ENCODE results near the gene TMEM132C. TPM values are rescaled to one million over a fixed set of nuclear protein-coding genes. Genes with fewer than 3 reads are reported as not detected.

The TMEM132C gene
- total RNA-seq, 1 experiment from 2014 or later: not detected

DNA sequence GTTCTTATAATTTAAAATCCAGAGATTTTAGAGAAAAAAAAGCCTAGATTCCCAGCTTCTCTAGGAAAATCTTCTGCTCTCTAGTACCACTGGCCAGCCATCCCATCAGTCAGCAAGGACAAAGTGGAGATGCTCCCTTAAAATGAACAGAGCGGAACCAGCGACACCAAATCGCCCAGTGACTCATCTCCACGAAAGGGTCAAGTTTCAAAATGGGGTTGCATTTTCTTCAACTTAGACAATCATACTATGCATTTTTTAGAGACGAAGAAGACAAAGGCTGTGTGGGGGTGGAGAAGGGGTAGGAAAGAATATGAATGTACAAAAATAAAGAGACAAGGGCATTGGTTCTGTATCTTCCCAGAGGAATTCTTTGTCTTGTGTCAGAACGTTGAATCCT, 344.8 kb downstream of the TMEM132C start (continued):
- TF ChIP-seq, protein P1, sequence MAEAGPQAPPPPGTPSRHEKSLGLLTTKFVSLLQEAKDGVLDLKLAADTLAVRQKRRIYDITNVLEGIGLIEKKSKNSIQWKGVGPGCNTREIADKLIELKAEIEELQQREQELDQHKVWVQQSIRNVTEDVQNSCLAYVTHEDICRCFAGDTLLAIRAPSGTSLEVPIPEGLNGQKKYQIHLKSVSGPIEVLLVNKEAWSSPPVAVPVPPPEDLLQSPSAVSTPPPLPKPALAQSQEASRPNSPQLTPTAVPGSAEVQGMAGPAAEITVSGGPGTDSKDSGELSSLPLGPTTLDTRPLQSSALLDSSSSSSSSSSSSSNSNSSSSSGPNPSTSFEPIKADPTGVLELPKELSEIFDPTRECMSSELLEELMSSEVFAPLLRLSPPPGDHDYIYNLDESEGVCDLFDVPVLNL (CRISPR knock-in tag; IDR thresholded peaks at IDR 0.05; ENCODE audit: borderline replicate concordance, low read depth): no peak
- no peak for TF ChIP-seq ZNF423 (CRISPR knock-in tag; IDR thresholded peaks at IDR 0.05)

DNA sequence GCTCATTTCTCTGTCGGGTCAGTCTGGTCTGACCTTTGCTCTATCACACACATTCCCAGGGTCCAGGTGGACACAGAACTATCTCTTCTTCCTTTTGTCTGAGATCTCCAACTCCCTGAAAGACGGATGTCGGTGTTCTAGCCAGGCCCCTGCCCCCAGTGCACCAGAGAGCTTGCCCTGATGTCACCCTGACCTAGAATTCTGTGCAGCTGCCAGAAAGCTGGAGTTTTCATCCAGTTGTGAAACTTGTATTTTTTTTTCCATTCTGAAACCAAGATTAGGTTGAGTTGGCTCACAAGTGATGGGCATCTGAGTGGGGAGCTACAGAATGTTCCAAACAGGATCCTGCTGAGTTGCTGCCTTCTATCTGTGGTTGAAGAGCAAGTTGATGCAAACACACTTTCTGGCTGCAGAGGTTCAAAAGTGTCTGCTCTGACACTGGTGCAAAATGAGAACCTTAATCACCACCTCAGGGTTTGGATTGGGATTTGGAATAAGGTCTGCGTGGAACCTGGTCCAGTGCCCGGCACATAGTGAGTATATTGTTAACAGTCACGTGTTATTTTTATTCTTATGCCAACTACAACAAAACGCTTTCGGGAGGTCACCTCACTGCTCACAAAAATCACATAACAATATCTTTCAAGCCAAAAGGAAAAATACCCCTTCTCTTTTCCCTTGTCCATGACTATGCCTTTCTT, 345.3 kb downstream of the TMEM132C start:
- no peak for DNase-seq (ENCODE audit: low spot score)
- Mint-ChIP-seq H3K36me3 (peaks cover 80% of the 10 kb centered on the region), H3K4me3 (no peak overlapping the region), H3K27ac (no peak overlapping the region), H3K27me3 (ENCODE audit: low read depth) (peaks cover 20% of the 10 kb centered on the region), H3K4me1 (no peaks in the 10 kb centered on the region), H3K9me3 (peaks cover 95% of the 10 kb centered on the region)
- ChIA-PET POLR2A (no interaction called here), CTCF (no interaction called here)
- ATAC-seq: no peak
- TF ChIP-seq ZNF317 (CRISPR knock-in tag; IDR thresholded peaks at IDR 0.05; ENCODE audit: borderline replicate concordance, low read depth): no peak
- TF ChIP-seq, protein P2, sequence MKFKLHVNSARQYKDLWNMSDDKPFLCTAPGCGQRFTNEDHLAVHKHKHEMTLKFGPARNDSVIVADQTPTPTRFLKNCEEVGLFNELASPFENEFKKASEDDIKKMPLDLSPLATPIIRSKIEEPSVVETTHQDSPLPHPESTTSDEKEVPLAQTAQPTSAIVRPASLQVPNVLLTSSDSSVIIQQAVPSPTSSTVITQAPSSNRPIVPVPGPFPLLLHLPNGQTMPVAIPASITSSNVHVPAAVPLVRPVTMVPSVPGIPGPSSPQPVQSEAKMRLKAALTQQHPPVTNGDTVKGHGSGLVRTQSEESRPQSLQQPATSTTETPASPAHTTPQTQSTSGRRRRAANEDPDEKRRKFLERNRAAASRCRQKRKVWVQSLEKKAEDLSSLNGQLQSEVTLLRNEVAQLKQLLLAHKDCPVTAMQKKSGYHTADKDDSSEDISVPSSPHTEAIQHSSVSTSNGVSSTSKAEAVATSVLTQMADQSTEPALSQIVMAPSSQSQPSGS (CRISPR knock-in tag; IDR thresholded peaks at IDR 0.05; ENCODE audit: borderline replicate concordance, low read depth): no peak
- TF ChIP-seq TEAD4 (CRISPR knock-in tag; IDR thresholded peaks at IDR 0.05): no peak
- TF ChIP-seq KAT7 (CRISPR knock-in tag; IDR thresholded peaks at IDR 0.05; ENCODE audit: borderline replicate concordance): no peak
- TF ChIP-seq, protein P3, sequence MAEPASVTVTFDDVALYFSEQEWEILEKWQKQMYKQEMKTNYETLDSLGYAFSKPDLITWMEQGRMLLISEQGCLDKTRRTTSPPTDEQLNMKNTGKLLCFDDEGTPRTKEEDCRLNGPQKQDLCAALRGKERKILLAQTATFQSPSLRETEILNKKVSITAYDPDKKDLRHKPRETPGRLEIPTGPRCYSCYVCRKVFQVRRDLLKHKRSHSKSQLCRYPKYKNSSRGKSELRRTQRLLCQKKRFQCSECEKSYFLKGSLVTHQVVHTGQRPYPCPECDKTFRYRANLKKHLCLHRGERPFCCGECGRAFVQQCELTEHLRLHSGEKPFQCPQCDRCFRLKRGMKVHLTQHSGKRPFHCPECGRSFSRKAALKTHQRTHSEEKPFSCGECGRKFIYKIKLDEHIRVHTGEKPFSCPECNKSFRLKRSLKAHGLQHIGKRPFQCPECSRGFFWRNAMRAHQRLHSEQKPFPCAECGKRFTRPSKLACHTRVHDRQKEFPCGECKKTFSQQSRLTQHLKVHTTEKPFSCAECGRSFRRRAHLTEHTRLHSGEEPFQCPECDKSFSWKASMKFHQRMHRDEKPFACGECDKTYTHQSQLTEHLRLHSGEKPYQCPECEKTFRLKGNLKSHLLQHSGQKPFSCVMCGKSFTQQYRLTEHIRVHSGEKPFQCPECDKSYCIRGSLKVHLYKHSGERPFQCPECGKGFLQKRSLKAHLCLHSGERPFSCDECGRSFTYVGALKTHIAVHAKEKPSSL (CRISPR knock-in tag; conservative IDR thresholded peaks at IDR 0.05): no peak
- no peak for TF ChIP-seq ZNF671 (CRISPR knock-in tag; IDR thresholded peaks at IDR 0.05)
- TF ChIP-seq, protein P1 (CRISPR knock-in tag; IDR thresholded peaks at IDR 0.05; ENCODE audit: borderline replicate concordance, low read depth): no peak
- no peak for TF ChIP-seq ZNF423 (CRISPR knock-in tag; IDR thresholded peaks at IDR 0.05)
- TF ChIP-seq TCF7 (CRISPR knock-in tag; IDR thresholded peaks at IDR 0.05; ENCODE audit: low read depth): no peak
- TF ChIP-seq, protein P4, sequence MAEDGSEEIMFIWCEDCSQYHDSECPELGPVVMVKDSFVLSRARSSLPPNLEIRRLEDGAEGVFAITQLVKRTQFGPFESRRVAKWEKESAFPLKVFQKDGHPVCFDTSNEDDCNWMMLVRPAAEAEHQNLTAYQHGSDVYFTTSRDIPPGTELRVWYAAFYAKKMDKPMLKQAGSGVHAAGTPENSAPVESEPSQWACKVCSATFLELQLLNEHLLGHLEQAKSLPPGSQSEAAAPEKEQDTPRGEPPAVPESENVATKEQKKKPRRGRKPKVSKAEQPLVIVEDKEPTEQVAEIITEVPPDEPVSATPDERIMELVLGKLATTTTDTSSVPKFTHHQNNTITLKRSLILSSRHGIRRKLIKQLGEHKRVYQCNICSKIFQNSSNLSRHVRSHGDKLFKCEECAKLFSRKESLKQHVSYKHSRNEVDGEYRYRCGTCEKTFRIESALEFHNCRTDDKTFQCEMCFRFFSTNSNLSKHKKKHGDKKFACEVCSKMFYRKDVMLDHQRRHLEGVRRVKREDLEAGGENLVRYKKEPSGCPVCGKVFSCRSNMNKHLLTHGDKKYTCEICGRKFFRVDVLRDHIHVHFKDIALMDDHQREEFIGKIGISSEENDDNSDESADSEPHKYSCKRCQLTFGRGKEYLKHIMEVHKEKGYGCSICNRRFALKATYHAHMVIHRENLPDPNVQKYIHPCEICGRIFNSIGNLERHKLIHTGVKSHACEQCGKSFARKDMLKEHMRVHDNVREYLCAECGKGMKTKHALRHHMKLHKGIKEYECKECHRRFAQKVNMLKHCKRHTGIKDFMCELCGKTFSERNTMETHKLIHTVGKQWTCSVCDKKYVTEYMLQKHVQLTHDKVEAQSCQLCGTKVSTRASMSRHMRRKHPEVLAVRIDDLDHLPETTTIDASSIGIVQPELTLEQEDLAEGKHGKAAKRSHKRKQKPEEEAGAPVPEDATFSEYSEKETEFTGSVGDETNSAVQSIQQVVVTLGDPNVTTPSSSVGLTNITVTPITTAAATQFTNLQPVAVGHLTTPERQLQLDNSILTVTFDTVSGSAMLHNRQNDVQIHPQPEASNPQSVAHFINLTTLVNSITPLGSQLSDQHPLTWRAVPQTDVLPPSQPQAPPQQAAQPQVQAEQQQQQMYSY (CRISPR knock-in tag; IDR thresholded peaks at IDR 0.05): no peak
- TF ChIP-seq RELA (CRISPR knock-in tag; IDR thresholded peaks at IDR 0.05; ENCODE audit: borderline replicate concordance): no peak
- TF ChIP-seq, protein P5, sequence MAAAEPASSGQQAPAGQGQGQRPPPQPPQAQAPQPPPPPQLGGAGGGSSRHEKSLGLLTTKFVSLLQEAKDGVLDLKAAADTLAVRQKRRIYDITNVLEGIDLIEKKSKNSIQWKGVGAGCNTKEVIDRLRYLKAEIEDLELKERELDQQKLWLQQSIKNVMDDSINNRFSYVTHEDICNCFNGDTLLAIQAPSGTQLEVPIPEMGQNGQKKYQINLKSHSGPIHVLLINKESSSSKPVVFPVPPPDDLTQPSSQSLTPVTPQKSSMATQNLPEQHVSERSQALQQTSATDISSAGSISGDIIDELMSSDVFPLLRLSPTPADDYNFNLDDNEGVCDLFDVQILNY (CRISPR knock-in tag; IDR thresholded peaks at IDR 0.05): no peak
- TF ChIP-seq, protein P6, sequence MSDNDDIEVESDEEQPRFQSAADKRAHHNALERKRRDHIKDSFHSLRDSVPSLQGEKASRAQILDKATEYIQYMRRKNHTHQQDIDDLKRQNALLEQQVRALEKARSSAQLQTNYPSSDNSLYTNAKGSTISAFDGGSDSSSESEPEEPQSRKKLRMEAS (CRISPR knock-in tag; IDR thresholded peaks at IDR 0.05): no peak
- no peak for TF ChIP-seq IRF2 (CRISPR knock-in tag; IDR thresholded peaks at IDR 0.05; ENCODE audit: borderline replicate concordance, low read depth)

All from WTC11 (cell line).